MM.1S (cell line): Measurements from ENCODE around the gene SKP2.

Source experiments
- DNase-seq: peaks from one replicate; pipeline ENCODE4 v3.0.0-alpha.2; 2015
- H2AFZ ChIP-seq: fragments of 300-600 bp; sonication (generic); 2 replicates; pipeline ENCODE4 v1.6.0; 2016; ENCODE audit warnings: antibody characterized with exemption, low read length
- H3F3A ChIP-seq: fragments of 300-600 bp; sonication (generic); 2 replicates; pipeline ENCODE4 v1.6.1; 2016; ENCODE audit warnings: mild to moderate bottlenecking, antibody characterized with exemption, low read length, moderate library complexity, mixed read lengths; ENCODE audit not compliant: insufficient read depth
- H3K27ac ChIP-seq: fragments of 300-600 bp; sonication (generic); 2 replicates; pipeline ENCODE4 v1.5.1; 2016; ENCODE audit warnings: mild to moderate bottlenecking, low read length
- H3K27me3 ChIP-seq: fragments of 300-600 bp; sonication (generic); replicated peaks from 2 replicates; pipeline ENCODE4 v1.6.0; 2016; ENCODE audit warnings: low read length; ENCODE audit not compliant: insufficient read depth
- H3K36me3 ChIP-seq: fragments of 300-600 bp; sonication (generic); replicated peaks from 2 replicates; pipeline ENCODE4 v1.6.1; 2016; ENCODE audit warnings: mild to moderate bottlenecking, low read length, mixed read lengths; ENCODE audit not compliant: insufficient read depth
- H3K4me1 ChIP-seq: fragments of 300-600 bp; sonication (generic); 2 replicates; pipeline ENCODE4 v1.6.1; 2016; ENCODE audit warnings: low read length, mixed read lengths
- H3K4me2 ChIP-seq: fragments of 300-600 bp; sonication (generic); 2 replicates; pipeline ENCODE4 v1.6.0; 2016; ENCODE audit warnings: low read depth, low read length
- H3K4me3 ChIP-seq: fragments of 300-600 bp; sonication (generic); 2 replicates; pipeline ENCODE4 v1.5.1; 2016; ENCODE audit warnings: low read length, mixed read lengths
- H3K79me2 ChIP-seq: fragments of 300-600 bp; sonication (generic); 2 replicates; pipeline ENCODE4 v1.6.1; 2016; ENCODE audit warnings: mixed run types, low read length, mixed read lengths
- H3K9ac ChIP-seq: fragments of 300-600 bp; sonication (generic); 2 replicates; pipeline ENCODE4 v1.6.1; 2016; ENCODE audit warnings: low read length, mixed read lengths
- H3K9me2 ChIP-seq: fragments of 300-600 bp; sonication (generic); replicated peaks from 2 replicates; pipeline ENCODE4 v1.6.1; 2016; ENCODE audit warnings: mild to moderate bottlenecking, low read length, mixed read lengths; ENCODE audit not compliant: insufficient read depth
- H3K9me3 ChIP-seq: fragments of 300-600 bp; sonication (generic); replicated peaks from 2 replicates; pipeline ENCODE4 v1.6.1; 2016; ENCODE audit warnings: mild to moderate bottlenecking, low read length, mixed read lengths; ENCODE audit not compliant: insufficient read depth
- H4K20me1 ChIP-seq: fragments of 300-600 bp; sonication (generic); 2 replicates; pipeline ENCODE4 v1.6.1; 2016; ENCODE audit warnings: mild to moderate bottlenecking, low read length, moderate library complexity, mixed read lengths; ENCODE audit not compliant: insufficient read depth
- EZH2 ChIP-seq: fragments of 300-600 bp; sonication (generic); optimal IDR thresholded peaks from 2 replicates; pipeline ENCODE3; 2017; ENCODE audit warnings: low read depth, mild to moderate bottlenecking, antibody characterized with exemption, low read length, mixed read lengths
- EZH2phosphoT487 ChIP-seq: fragments of 300-600 bp; sonication (generic); IDR thresholded peaks from 2 replicates; pipeline ENCODE4 v1.6.1; 2018; ENCODE audit warnings: antibody characterized with exemption, low read length
- TF ChIP-seq, protein P1 (sequence below): fragments of 300-600 bp; sonication (generic); IDR thresholded peaks from 2 replicates; pipeline ENCODE4 v1.5.1; 2016; ENCODE audit warnings: antibody characterized with exemption, low read length, mixed read lengths

Gene SKP2

GRCh38 chr5:36202521-36202961 is 50.6 kb downstream of the SKP2 start:
- TF ChIP-seq, protein P1, sequence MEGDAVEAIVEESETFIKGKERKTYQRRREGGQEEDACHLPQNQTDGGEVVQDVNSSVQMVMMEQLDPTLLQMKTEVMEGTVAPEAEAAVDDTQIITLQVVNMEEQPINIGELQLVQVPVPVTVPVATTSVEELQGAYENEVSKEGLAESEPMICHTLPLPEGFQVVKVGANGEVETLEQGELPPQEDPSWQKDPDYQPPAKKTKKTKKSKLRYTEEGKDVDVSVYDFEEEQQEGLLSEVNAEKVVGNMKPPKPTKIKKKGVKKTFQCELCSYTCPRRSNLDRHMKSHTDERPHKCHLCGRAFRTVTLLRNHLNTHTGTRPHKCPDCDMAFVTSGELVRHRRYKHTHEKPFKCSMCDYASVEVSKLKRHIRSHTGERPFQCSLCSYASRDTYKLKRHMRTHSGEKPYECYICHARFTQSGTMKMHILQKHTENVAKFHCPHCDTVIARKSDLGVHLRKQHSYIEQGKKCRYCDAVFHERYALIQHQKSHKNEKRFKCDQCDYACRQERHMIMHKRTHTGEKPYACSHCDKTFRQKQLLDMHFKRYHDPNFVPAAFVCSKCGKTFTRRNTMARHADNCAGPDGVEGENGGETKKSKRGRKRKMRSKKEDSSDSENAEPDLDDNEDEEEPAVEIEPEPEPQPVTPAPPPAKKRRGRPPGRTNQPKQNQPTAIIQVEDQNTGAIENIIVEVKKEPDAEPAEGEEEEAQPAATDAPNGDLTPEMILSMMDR, result no peak
- TF ChIP-seq EZH2 (no peak), EZH2phosphoT487 (no peak)
- Histone ChIP-seq H3K9me2 (no peaks in the 10 kb centered on the region), H3K27ac (no peak overlapping the region), H3K36me3 (0 out of 2 replicates have a peak, but pooled peaks cover 3% of the 10 kb centered on the region), H3K4me3 (no peak overlapping the region), H2AFZ (no peak overlapping the region), H3K27me3 (no peaks in the 10 kb centered on the region), H4K20me1 (no peaks in the 10 kb centered on the region), H3K4me1 (peaks cover under 1% of the 10 kb centered on the region), H3K9me3 (no peaks in the 10 kb centered on the region), H3K9ac (no peak overlapping the region), H3K79me2 (no peaks in the 10 kb centered on the region), H3F3A (no peaks in the 10 kb centered on the region), H3K4me2 (no peak overlapping the region)
- no peak for DNase-seq

- Histone ChIP-seq H2AFZ (no peak overlapping the region), H3K27me3 (no peaks in the 10 kb centered on the region), H3K9me2 (no peaks in the 10 kb centered on the region), H3K79me2 (no peaks in the 10 kb centered on the region), H3K4me1 (peaks cover 5% of the 10 kb centered on the region), H3K36me3 (0 out of 2 replicates have a peak, but pooled peaks cover 3% of the 10 kb centered on the region), H4K20me1 (no peaks in the 10 kb centered on the region), H3K4me3 (no peak overlapping the region), H3F3A (no peaks in the 10 kb centered on the region), H3K27ac (no peak overlapping the region), H3K9me3 (no peaks in the 10 kb centered on the region), H3K4me2 (no peak overlapping the region), H3K9ac (no peak overlapping the region)
- TF ChIP-seq, protein P1, result no peak
- TF ChIP-seq EZH2phosphoT487, result no peak
- no peak for TF ChIP-seq EZH2
- DNase-seq, result no peak
Observed at GRCh38 chr5:36205329-36205728, 53.4 kb downstream of the SKP2 start.

DNA sequence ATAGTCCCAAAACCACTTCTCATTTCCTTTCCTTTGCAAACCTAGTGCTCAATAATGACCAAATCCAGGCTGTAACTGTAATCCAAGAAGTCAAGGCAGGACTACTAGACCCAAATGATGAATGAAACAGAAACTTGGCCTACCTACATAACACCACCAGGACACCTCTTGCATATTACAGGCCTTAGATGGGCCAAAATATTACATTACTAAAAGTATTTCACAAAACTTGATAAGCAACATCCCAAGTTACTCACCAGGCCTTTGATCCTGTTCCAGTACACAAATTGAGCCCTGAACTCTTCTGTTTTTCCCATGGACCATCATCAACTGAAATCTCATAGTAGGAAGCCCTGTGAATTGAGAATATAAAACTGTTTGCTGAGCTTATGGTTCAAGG is 55.0 kb downstream of the SKP2 start:
- Histone ChIP-seq H3K4me3 (no peak overlapping the region), H3K79me2 (no peaks in the 10 kb centered on the region), H4K20me1 (no peaks in the 10 kb centered on the region), H3K4me2 (no peak overlapping the region), H3K9ac (no peak overlapping the region), H3K9me2 (no peaks in the 10 kb centered on the region), H3K9me3 (no peaks in the 10 kb centered on the region), H3K27me3 (no peaks in the 10 kb centered on the region), H3K27ac (no peak overlapping the region), H3F3A (no peaks in the 10 kb centered on the region), H3K4me1 (peaks cover 5% of the 10 kb centered on the region), H3K36me3 (0 out of 2 replicates have a peak, but pooled peaks cover 3% of the 10 kb centered on the region), H2AFZ (no peak overlapping the region)
- no peak for DNase-seq
- TF ChIP-seq EZH2 (no peak), EZH2phosphoT487 (no peak)
- TF ChIP-seq, protein P1, result no peak
